ENCODE data around the gene APP. TPM values are rescaled to one million over a fixed set of nuclear protein-coding genes. Genes with fewer than 3 reads are reported as not detected.

Gene APP
- total RNA-seq, 1 experiment from 2014 or later: 531 TPM

- DNase-seq (ENCODE audit: low spot score): no peak
These were observed 315.0 kb downstream of the APP start for GRCh38 chr21:25855576-25855975.

DNA sequence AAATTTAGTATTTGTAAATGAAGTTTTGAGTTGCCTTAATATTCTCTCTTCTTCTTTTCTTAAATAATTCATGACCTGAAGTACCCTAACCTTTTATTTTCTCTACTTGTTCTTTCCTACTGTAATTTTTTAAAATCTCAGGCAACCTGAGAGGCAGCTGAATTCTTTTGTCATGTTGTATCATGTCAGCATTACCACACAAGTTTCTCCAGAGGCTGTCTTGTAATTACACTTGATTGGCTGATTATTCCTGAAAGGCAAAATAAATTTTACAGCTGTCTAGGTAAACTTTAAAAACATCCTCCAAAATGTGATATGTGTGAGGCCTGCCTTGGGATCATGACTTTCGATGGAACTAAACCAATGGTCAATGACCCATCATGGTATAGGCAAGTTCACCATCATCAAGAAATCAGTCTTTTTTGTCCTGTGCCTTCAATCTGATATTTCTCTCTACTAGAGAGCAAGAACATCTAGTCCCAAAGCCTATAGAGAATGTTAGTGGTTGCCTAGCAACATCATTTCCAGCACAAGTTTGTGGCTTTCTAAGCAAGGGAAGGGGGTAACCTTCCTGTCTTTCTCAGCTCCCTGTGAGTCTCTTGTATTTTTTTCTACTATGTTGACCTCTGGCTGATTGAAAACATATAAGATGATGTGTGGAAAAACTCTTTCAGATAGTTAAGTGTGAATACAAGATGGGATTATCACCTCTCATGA is 320.3 kb downstream of the APP start:
- TF ChIP-seq EZH2 (IDR thresholded peaks at IDR 0.05; ENCODE audit: borderline replicate concordance, low read depth, low read length, poor library complexity, severe bottlenecking) (no peak), CTCF (conservative IDR thresholded peaks at IDR 0.05; ENCODE audit: low read depth, low read length) (no peak)
- Histone ChIP-seq H3K36me3 (ENCODE audit: insufficient read depth, low read length, poor library complexity, severe bottlenecking) (no peaks in the 10 kb centered on the region), H3K27ac (ENCODE audit: low read depth, low read length, poor library complexity, severe bottlenecking) (no peak overlapping the region), H3K4me3 (ENCODE audit: low read depth, low read length, poor library complexity, severe bottlenecking) (no peak overlapping the region), H3K9me3 (ENCODE audit: low read depth, low read length, poor library complexity, severe bottlenecking) (no peaks in the 10 kb centered on the region), H3K4me1 (ENCODE audit: insufficient read depth, low read length, poor library complexity, severe bottlenecking) (no peaks in the 10 kb centered on the region), H3K27me3 (replicated peaks; ENCODE audit: insufficient read depth, low read depth, low read length, poor library complexity) (no peaks in the 10 kb centered on the region)
- DNase-seq (ENCODE audit: low spot score): no peak
- ChIA-PET CTCF (no interaction called here), POLR2A (ENCODE audit: low non-redundant PET) (no interaction called here)
- BruUV-seq (replicated peaks): no TSS peak
- intact Hi-C loops (cut with micrococcal nuclease; ENCODE audit: unreplicated experiment): no loop called here

More at GRCh38 chr21:25855576-25855975, 315.0 kb downstream of the APP start:
- POLR2A ChIA-PET (ENCODE audit: low non-redundant PET): no interaction called here
- CTCF ChIA-PET: interaction anchor here (0.7 kb wide), 1 partner anchor 40 kb away, joined by 3 read pairs; no protein-coding TSS in a partner anchor
- Histone ChIP-seq H3K4me1 (ENCODE audit: insufficient read depth, low read length, poor library complexity, severe bottlenecking) (peaks cover 21% of the 10 kb centered on the region), H3K36me3 (ENCODE audit: insufficient read depth, low read length, poor library complexity, severe bottlenecking) (no peaks in the 10 kb centered on the region), H3K27me3 (replicated peaks; ENCODE audit: insufficient read depth, low read depth, low read length, poor library complexity) (no peaks in the 10 kb centered on the region), H3K27ac (ENCODE audit: low read depth, low read length, poor library complexity, severe bottlenecking) (no peak overlapping the region), H3K4me3 (ENCODE audit: low read depth, low read length, poor library complexity, severe bottlenecking) (no peak overlapping the region), H3K9me3 (ENCODE audit: low read depth, low read length, poor library complexity, severe bottlenecking) (no peaks in the 10 kb centered on the region)
- TF ChIP-seq EZH2 (IDR thresholded peaks at IDR 0.05; ENCODE audit: borderline replicate concordance, low read depth, low read length, poor library complexity, severe bottlenecking) (no peak), CTCF (conservative IDR thresholded peaks at IDR 0.05; ENCODE audit: low read depth, low read length) (no peak)
- intact Hi-C loops (cut with micrococcal nuclease; ENCODE audit: unreplicated experiment): no loop called here
- no TSS peak for BruUV-seq (replicated peaks)

GRCh38 chr21:25848309-25848708 is 322.3 kb downstream of the APP start:
- H3K27me3 ChIP-seq (replicated peaks; ENCODE audit: insufficient read depth, low read depth, low read length, poor library complexity): no peaks in the 10 kb centered on the region
- ChIA-PET CTCF (no interaction called here), POLR2A (ENCODE audit: low non-redundant PET) (no interaction called here)
- H3K36me3 ChIP-seq (ENCODE audit: insufficient read depth, low read length, poor library complexity, severe bottlenecking): no peaks in the 10 kb centered on the region
- intact Hi-C loops (cut with micrococcal nuclease; ENCODE audit: unreplicated experiment): no loop called here
- H3K4me1 ChIP-seq (ENCODE audit: insufficient read depth, low read length, poor library complexity, severe bottlenecking): no peaks in the 10 kb centered on the region
- H3K9me3 ChIP-seq (ENCODE audit: low read depth, low read length, poor library complexity, severe bottlenecking): no peaks in the 10 kb centered on the region
- TF ChIP-seq CTCF (conservative IDR thresholded peaks at IDR 0.05; ENCODE audit: low read depth, low read length) (no peak), EZH2 (IDR thresholded peaks at IDR 0.05; ENCODE audit: borderline replicate concordance, low read depth, low read length, poor library complexity, severe bottlenecking) (no peak)
- DNase-seq (ENCODE audit: low spot score): no peak
- H3K27ac ChIP-seq (ENCODE audit: low read depth, low read length, poor library complexity, severe bottlenecking): no peak overlapping the region
- BruUV-seq (replicated peaks): no TSS peak
- H3K4me3 ChIP-seq (ENCODE audit: low read depth, low read length, poor library complexity, severe bottlenecking): no peak overlapping the region

Measured in A673 (cell line).